K562 (cell line): Measurements from ENCODE around the gene TRIM24. TPM values are rescaled to one million over a fixed set of nuclear protein-coding genes. Genes with fewer than 3 reads are reported as not detected.

Experiments
- ATAC-seq: fragments of 200-7000 bp; cut with Tn5 transposase; 3 replicates; pipeline ENCODE4 v1.9.1; 2020; ENCODE audit warnings: moderate library complexity
- BruUV-seq: library from RNA; stranded (reverse); fragments of 400-500 nt; replicated peaks from 2 replicates; lab custom pipeline; 2021; lab: Mats Ljungman, UMichigan
- CTCF ChIA-PET: fragments of 300-600 bp; formaldehyde crosslinking; extraction: SDS; loops from one replicate; lab custom pipeline; 2021; ENCODE audit warnings: low intra/inter-chr PET ratio; lab: Yijun Ruan, JAX
- POLR2A ChIA-PET: fragments of 300-600, 350-650 bp; sonication (Branson Sonifier 250); formaldehyde crosslinking; extraction: SDS; loops from one replicate; lab custom pipeline; 2021; ENCODE audit warnings: antibody characterized with exemption, inconsistent platforms; lab: Yijun Ruan, JAX
- DNase-seq, 4 experiments: peaks; one replicate each; pipeline versions ENCODE4 v3.0.0 to v3.0.0-alpha.2; 2011 to 2018; ENCODE audit warnings: low spot score in 3 of 4, mixed read lengths in 3 of 4; ENCODE audit errors: extremely low read depth in 1 of 4
- FAIRE-seq: peaks from 2 replicates; lab custom pipeline; 2011; peaks lifted over from hg19 to GRCh38; lab: Jason Lieb, UNC
- H2AFZ ChIP-seq: 2 replicates; pipeline ENCODE4 v1.6.0; 2011; ENCODE audit warnings: low read depth, low read length, control low read depth, inconsistent platforms
- H3K27ac ChIP-seq: fragments of 200-600 bp; 3 replicates; pipeline ENCODE4 v1.8.0; 2011; ENCODE audit warnings: low read depth, mild to moderate bottlenecking, control low read depth, inconsistent platforms, low read length, moderate library complexity, mixed read lengths; ENCODE audit errors: extremely low read depth
- H3K27me3 ChIP-seq, 2 experiments: fragments of 300-600 bp in 1 of 2; 2 replicates in 1 of 2; 3 replicates in 1 of 2; pipeline versions ENCODE4 v1.6.0 to v1.8.0; 2011; ENCODE audit warnings: inconsistent platforms in 2 of 2, low read length in 2 of 2, mild to moderate bottlenecking in 1 of 2, mixed read lengths in 1 of 2, moderate library complexity in 1 of 2; ENCODE audit not compliant: control insufficient read depth in 2 of 2, insufficient read depth in 2 of 2
- H3K36me3 ChIP-seq: fragments of 300-600 bp; 3 replicates; pipeline ENCODE4 v1.8.0; 2011; ENCODE audit warnings: mild to moderate bottlenecking, low read length, inconsistent platforms; ENCODE audit not compliant: control insufficient read depth, insufficient read depth
- H3K4me1 ChIP-seq, 2 experiments: fragments of 200-600 bp in 1 of 2; replicated peaks in 1 of 2; 2 replicates in 1 of 2; 3 replicates in 1 of 2; pipeline versions ENCODE4 v1.5.1 to v1.8.0; 2011; ENCODE audit warnings: inconsistent platforms in 2 of 2, low read length in 2 of 2, mild to moderate bottlenecking in 1 of 2, mixed read lengths in 1 of 2, moderate library complexity in 1 of 2; ENCODE audit not compliant: control insufficient read depth in 2 of 2, insufficient read depth in 2 of 2
- H3K4me2 ChIP-seq: 2 replicates; pipeline ENCODE4 v1.6.1; 2011; ENCODE audit warnings: low read length, control low read depth, inconsistent platforms, mixed read lengths; ENCODE audit not compliant: insufficient read depth
- H3K4me3 ChIP-seq: fragments of 200-600 bp; sonication (generic), shearing (Covaris generic); 2 replicates; pipeline ENCODE4 v1.5.1; 2016; ENCODE audit warnings: control low read depth, inconsistent platforms
- H3K79me2 ChIP-seq: fragments of 200-600 bp; 3 replicates; pipeline ENCODE4 v1.8.0; 2011; ENCODE audit warnings: low read length, inconsistent platforms; ENCODE audit not compliant: control insufficient read depth, insufficient read depth
- H3K9ac ChIP-seq, 2 experiments: 2 replicates each; pipeline versions ENCODE4 v1.6.0 to v1.6.1; 2011; ENCODE audit warnings: low read depth in 2 of 2, low read length in 2 of 2, control low read depth in 1 of 2, inconsistent platforms in 1 of 2, mild to moderate bottlenecking in 1 of 2, mixed read lengths in 1 of 2; ENCODE audit not compliant: insufficient read depth in 1 of 2
- H3K9me1 ChIP-seq: one replicate; pipeline ENCODE4 v1.6.0; 2011; ENCODE audit warnings: inconsistent platforms, mild to moderate bottlenecking, low read length, moderate library complexity; ENCODE audit not compliant: control insufficient read depth, insufficient read depth
- H3K9me3 ChIP-seq: replicated peaks from 2 replicates; pipeline ENCODE4 v1.5.1; 2011; ENCODE audit warnings: low read depth, low read length, inconsistent platforms; ENCODE audit not compliant: control insufficient read depth, insufficient read depth
- H4K20me1 ChIP-seq: replicated peaks from 2 replicates; pipeline ENCODE4 v1.6.1; 2011; ENCODE audit warnings: low read length, inconsistent platforms, mixed read lengths; ENCODE audit not compliant: control insufficient read depth, insufficient read depth
- BCL6 ChIP-seq: fragments of 250-450 bp; sonication (Bioruptor Pico); IDR thresholded peaks from 2 replicates; pipeline ENCODE4 v1.4.0; 2020
- CEBPG ChIP-seq, 3 experiments: fragments of 200-800 bp in 1 of 3; sonication (Bioruptor generic) in 1 of 3; sonication (generic) in 1 of 3; formaldehyde crosslinking in 1 of 3; IDR thresholded peaks in 2 of 3; conservative IDR thresholded peaks in 1 of 3; 2 replicates each; pipeline versions ENCODE4 v1.6.1 to v1.8.0; 2016 to 2022; ENCODE audit warnings: missing compliant biosample characterization in 2 of 3, missing genetic modification characterization in 2 of 3, mild to moderate bottlenecking in 1 of 3, missing genetic modification reagents in 1 of 3
- ESRRB ChIP-seq: fragments of 250-450 bp; sonication (Bioruptor Pico); IDR thresholded peaks from 2 replicates; pipeline ENCODE4 v1.5.0; 2020; ENCODE audit warnings: mild to moderate bottlenecking, moderate library complexity, borderline replicate concordance
- NCOA6 ChIP-seq: fragments of 450-650 bp; IDR thresholded peaks from 2 replicates; pipeline ENCODE4 v1.6.1; 2017; ENCODE audit warnings: mild to moderate bottlenecking
- NFATC3 ChIP-seq: fragments of 450-650 bp; IDR thresholded peaks from 2 replicates; pipeline ENCODE4 v1.6.1; 2017; ENCODE audit warnings: mild to moderate bottlenecking
- SIRT6 ChIP-seq: IDR thresholded peaks from one replicate; pipeline ENCODE4 v1.6.1; 2012; ENCODE audit warnings: low read depth, mild to moderate bottlenecking, control low read depth, inconsistent platforms, low read length, moderate library complexity
- YBX1 ChIP-seq: fragments of 450-650 bp; IDR thresholded peaks from 2 replicates; pipeline ENCODE4 v1.7.1; 2016; ENCODE audit warnings: mild to moderate bottlenecking
- WGBS: fragments of 100-300 bp; shearing (Covaris generic); methylation state at CpG from one replicate; pipeline ENCODE4 v1.1.6; 2016; ENCODE audit warnings: low coverage, mixed read lengths; ENCODE audit not compliant: insufficient coverage; ENCODE audit errors: missing lambda C conversion rate; 5-methylcytosine and 5-hydroxymethylcytosine counted together
- in situ Hi-C: fragments of 300-500 bp; cut with MboI; formaldehyde crosslinking; loops from 4 replicates; pipeline ENCODE4 v1.15.0; 2018; ENCODE audit warnings: inconsistent platforms, mixed read lengths
- intact Hi-C: fragments of 100-400 bp; cut with micrococcal nuclease; formaldehyde crosslinking; loops from 2 replicates; pipeline ENCODE4 v1.14.2; 2022
- polyA plus RNA-seq, 8 experiments: library from polyadenylated mRNA; depleted of rRNA in 4 of 8; stranded (reverse) in 5 of 8; unstranded in 3 of 8; fragments of >200 nt; fragmentation: Nextera tagmentation in 2 of 8; fragmentation: Illumina TruSeq in 1 of 8; extraction: Ambion mirVana in 2 of 8; extraction: Trizol in 1 of 8; gene quantifications; 2 replicates each; pipeline versions ENCODE4 v1.2.1 to v1.2.3, GENCODE V29; 2011 to 2014; ENCODE audit warnings: inconsistent platforms in 1 of 8, missing spikeins in 1 of 8
- total RNA-seq, 7 experiments: library from RNA; depleted of rRNA in 6 of 7; stranded (reverse); fragments of >200 nt in 6 of 7; fragmentation: Illumina TruSeq in 2 of 7; extraction: Trizol in 2 of 7; gene quantifications; 2 replicates each; pipeline versions ENCODE4 v1.2.1 to v1.2.3, GENCODE V29; 2011 to 2021; ENCODE audit warnings: low replicate concordance in 1 of 7
- TF ChIP-seq, protein P1 (sequence below), 2 experiments: fragments of 450-650 bp in 1 of 2; sonication (generic) in 1 of 2; formaldehyde crosslinking in 1 of 2; IDR thresholded peaks in 1 of 2; conservative IDR thresholded peaks in 1 of 2; 2 replicates each; pipeline versions ENCODE4 v1.6.1 to v1.8.1; 2016 to 2023; ENCODE audit warnings: mild to moderate bottlenecking in 2 of 2, moderate library complexity in 2 of 2, inconsistent platforms in 1 of 2, missing genetic modification reagents in 1 of 2
- TF ChIP-seq, protein P2 (sequence below): fragments of 450-650 bp; IDR thresholded peaks from 2 replicates; pipeline ENCODE4 v1.6.1; 2018; ENCODE audit not compliant: partially characterized antibody

Gene TRIM24
- total and polyA plus RNA-seq, 9 of the 15 experiments (the other 6 are each of a cell fraction or from before 2014, with no cell fraction given): 13.4 to 74.0 (median 41.7) TPM

GRCh38 chr7:138520742-138521141 lies 60.7 kb downstream of the TRIM24 start:
- TF ChIP-seq NFATC3 (no peak), YBX1 (no peak), SIRT6 (no peak), BCL6 (CRISPR knock-in tag) (no peak), NCOA6 (no peak), ESRRB (CRISPR knock-in tag) (no peak), CEBPG (CRISPR knock-in tag; IDR thresholded peaks at IDR 0.05) (no peak), CEBPG (tag; conservative IDR thresholded peaks at IDR 0.05 in 1 of 2, IDR thresholded peaks at IDR 0.05 in 1 of 2) (no peak)
- TF ChIP-seq, protein P1, sequence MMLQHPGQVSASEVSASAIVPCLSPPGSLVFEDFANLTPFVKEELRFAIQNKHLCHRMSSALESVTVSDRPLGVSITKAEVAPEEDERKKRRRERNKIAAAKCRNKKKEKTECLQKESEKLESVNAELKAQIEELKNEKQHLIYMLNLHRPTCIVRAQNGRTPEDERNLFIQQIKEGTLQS (IDR thresholded peaks at IDR 0.05): no peak
- TF ChIP-seq, protein P1 (CRISPR knock-in tag; conservative IDR thresholded peaks at IDR 0.05): no peak
- TF ChIP-seq, protein P2, sequence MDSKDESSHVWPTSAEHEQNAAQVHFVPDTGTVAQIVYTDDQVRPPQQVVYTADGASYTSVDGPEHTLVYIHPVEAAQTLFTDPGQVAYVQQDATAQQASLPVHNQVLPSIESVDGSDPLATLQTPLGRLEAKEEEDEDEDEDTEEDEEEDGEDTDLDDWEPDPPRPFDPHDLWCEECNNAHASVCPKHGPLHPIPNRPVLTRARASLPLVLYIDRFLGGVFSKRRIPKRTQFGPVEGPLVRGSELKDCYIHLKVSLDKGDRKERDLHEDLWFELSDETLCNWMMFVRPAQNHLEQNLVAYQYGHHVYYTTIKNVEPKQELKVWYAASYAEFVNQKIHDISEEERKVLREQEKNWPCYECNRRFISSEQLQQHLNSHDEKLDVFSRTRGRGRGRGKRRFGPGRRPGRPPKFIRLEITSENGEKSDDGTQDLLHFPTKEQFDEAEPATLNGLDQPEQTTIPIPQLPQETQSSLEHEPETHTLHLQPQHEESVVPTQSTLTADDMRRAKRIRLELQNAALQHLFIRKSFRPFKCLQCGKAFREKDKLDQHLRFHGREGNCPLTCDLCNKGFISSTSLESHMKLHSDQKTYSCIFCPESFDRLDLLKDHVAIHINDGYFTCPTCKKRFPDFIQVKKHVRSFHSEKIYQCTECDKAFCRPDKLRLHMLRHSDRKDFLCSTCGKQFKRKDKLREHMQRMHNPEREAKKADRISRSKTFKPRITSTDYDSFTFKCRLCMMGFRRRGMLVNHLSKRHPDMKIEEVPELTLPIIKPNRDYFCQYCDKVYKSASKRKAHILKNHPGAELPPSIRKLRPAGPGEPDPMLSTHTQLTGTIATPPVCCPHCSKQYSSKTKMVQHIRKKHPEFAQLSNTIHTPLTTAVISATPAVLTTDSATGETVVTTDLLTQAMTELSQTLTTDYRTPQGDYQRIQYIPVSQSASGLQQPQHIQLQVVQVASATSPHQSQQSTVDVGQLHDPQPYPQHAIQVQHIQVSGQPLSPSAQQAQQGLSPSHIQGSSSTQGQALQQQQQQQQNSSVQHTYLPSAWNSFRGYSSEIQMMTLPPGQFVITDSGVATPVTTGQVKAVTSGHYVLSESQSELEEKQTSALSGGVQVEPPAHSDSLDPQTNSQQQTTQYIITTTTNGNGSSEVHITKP: no peak

More at GRCh38 chr7:138520742-138521141, 60.7 kb downstream of the TRIM24 start:
- no peak for DNase-seq
- no peaks in the 10 kb centered on the region for H3K9me1 ChIP-seq
- no peaks in the 10 kb centered on the region for H3K27me3 ChIP-seq
- H3K4me2 ChIP-seq: no peak overlapping the region
- no peak overlapping the region for H3K9ac ChIP-seq
- FAIRE-seq: no peak
- peaks cover 5% of the 10 kb centered on the region; the same call in 1 of the 3 replicates for H3K79me2 ChIP-seq
- ATAC-seq: no peak
- H3K4me3 ChIP-seq: no peak overlapping the region
- intact Hi-C loops (no loop called here), in situ Hi-C loops (no loop called here)
- H3K36me3 ChIP-seq: peaks cover 89% of the 10 kb centered on the region
- H4K20me1 ChIP-seq: no peaks in the 10 kb centered on the region
- 90% methylated on average over 4 of the region's 4 CpGs for WGBS
- H3K9me3 ChIP-seq: peaks cover 7% of the 10 kb centered on the region
- no peak overlapping the region for H2AFZ ChIP-seq
- ChIA-PET POLR2A (no interaction called here), CTCF (no interaction called here)
- no peaks in the 10 kb centered on the region for H3K4me1 ChIP-seq
- no peak overlapping the region for H3K27ac ChIP-seq
- BruUV-seq: no TSS peak
